H9 (cell line): ENCODE data around the gene PYGB. TPM values are rescaled to one million over a fixed set of nuclear protein-coding genes. Genes with fewer than 3 reads are reported as not detected.

ENCODE experiments used
- DNase-seq: peaks from one replicate; pipeline ENCODE4 v3.0.0-alpha.2; 2017
- H2AFZ ChIP-seq: one replicate; pipeline ENCODE4 v1.6.1; 2013; ENCODE audit warnings: mild to moderate bottlenecking, low read length, control low read depth, moderate library complexity
- H2AK5ac ChIP-seq: 2 replicates; pipeline ENCODE4 v1.6.1; 2013; ENCODE audit warnings: low read length, control low read depth, mixed read lengths; ENCODE audit not compliant: insufficient read length
- H2BK120ac ChIP-seq: one replicate; pipeline ENCODE4 v1.6.1; 2013; ENCODE audit warnings: low read depth, mild to moderate bottlenecking, low read length, control low read depth, inconsistent platforms; ENCODE audit not compliant: poor library complexity, severe bottlenecking
- H2BK12ac ChIP-seq: 2 replicates; pipeline ENCODE4 v1.6.1; 2013; ENCODE audit warnings: low read length, control low read depth, mixed read lengths, low read depth; ENCODE audit not compliant: insufficient read length
- H2BK15ac ChIP-seq: 2 replicates; pipeline ENCODE4 v1.6.1; 2013; ENCODE audit warnings: low read depth, low read length, control low read depth
- H2BK20ac ChIP-seq: one replicate; pipeline ENCODE4 v1.6.1; 2013; ENCODE audit warnings: low read depth, mild to moderate bottlenecking, low read length, control low read depth, inconsistent platforms; ENCODE audit not compliant: poor library complexity, severe bottlenecking
- H2BK5ac ChIP-seq: 2 replicates; pipeline ENCODE4 v1.6.1; 2013; ENCODE audit warnings: low read length, control low read depth, mixed read lengths; ENCODE audit not compliant: insufficient read length
- H3K14ac ChIP-seq: 2 replicates; pipeline ENCODE4 v1.6.1; 2013; ENCODE audit warnings: low read length, control low read depth; ENCODE audit not compliant: insufficient read depth
- H3K18ac ChIP-seq: 2 replicates; pipeline ENCODE4 v1.6.1; 2013; ENCODE audit warnings: low read depth, mild to moderate bottlenecking, mixed read lengths, low read length, control low read depth; ENCODE audit not compliant: insufficient read length
- H3K23ac ChIP-seq: 2 replicates; pipeline ENCODE4 v1.6.1; 2013; ENCODE audit warnings: low read length, control low read depth, mixed read lengths, low read depth; ENCODE audit not compliant: insufficient read length
- H3K23me2 ChIP-seq: 2 replicates; pipeline ENCODE4 v1.6.1; 2013; ENCODE audit warnings: low read depth, mild to moderate bottlenecking, mixed read lengths, low read length, control low read depth; ENCODE audit not compliant: insufficient read length, poor library complexity, severe bottlenecking
- H3K27ac ChIP-seq: 2 replicates; pipeline ENCODE4 v1.5.1; 2013; ENCODE audit warnings: low read length, control low read depth, mixed read lengths, low read depth; ENCODE audit not compliant: insufficient read length
- H3K27me3 ChIP-seq: 2 replicates; pipeline ENCODE4 v1.6.1; 2013; ENCODE audit warnings: low read length, control low read depth, inconsistent platforms; ENCODE audit not compliant: insufficient read depth
- H3K4ac ChIP-seq: 2 replicates; pipeline ENCODE4 v1.6.1; 2013; ENCODE audit warnings: low read depth, mild to moderate bottlenecking, control low read depth, inconsistent platforms, low read length, moderate library complexity
- H3K4me1 ChIP-seq: 2 replicates; pipeline ENCODE4 v1.6.1; 2013; ENCODE audit warnings: low read length, control low read depth, inconsistent platforms; ENCODE audit not compliant: insufficient read depth
- H3K4me2 ChIP-seq: 2 replicates; pipeline ENCODE4 v1.6.1; 2013; ENCODE audit warnings: low read length, control low read depth, mixed read lengths; ENCODE audit not compliant: insufficient read length, insufficient read depth
- H3K56ac ChIP-seq: 2 replicates; pipeline ENCODE4 v1.6.1; 2013; ENCODE audit warnings: low read depth, mild to moderate bottlenecking, mixed read lengths, low read length, control low read depth; ENCODE audit not compliant: insufficient read length
- H3K79me1 ChIP-seq: 2 replicates; pipeline ENCODE4 v1.6.1; 2013; ENCODE audit warnings: low read depth, mild to moderate bottlenecking, moderate library complexity, low read length, control low read depth, inconsistent platforms; ENCODE audit not compliant: insufficient read depth, poor library complexity, severe bottlenecking
- H3K79me2 ChIP-seq: 2 replicates; pipeline ENCODE4 v1.6.1; 2013; ENCODE audit warnings: low read length, control low read depth, inconsistent platforms; ENCODE audit not compliant: insufficient read depth
- H3K9ac ChIP-seq: 2 replicates; pipeline ENCODE4 v1.6.1; 2013; ENCODE audit warnings: low read length, control low read depth, mixed read lengths; ENCODE audit not compliant: insufficient read length; ENCODE audit errors: extremely low read depth
- H3K9me3 ChIP-seq: one replicate; pipeline ENCODE4 v1.6.1; 2013; ENCODE audit warnings: low read depth, low read length, inconsistent platforms; ENCODE audit not compliant: control insufficient read depth
- H3T11ph ChIP-seq: one replicate; pipeline ENCODE4 v1.6.1; 2013; ENCODE audit warnings: mild to moderate bottlenecking, low read length, control low read depth, inconsistent platforms
- H4K20me1 ChIP-seq: one replicate; pipeline ENCODE4 v1.6.1; 2013; ENCODE audit not compliant: control insufficient read depth, insufficient read length, insufficient read depth
- H4K5ac ChIP-seq: 2 replicates; pipeline ENCODE4 v1.6.1; 2013; ENCODE audit warnings: low read depth, mild to moderate bottlenecking, mixed read lengths, low read length, control low read depth; ENCODE audit not compliant: insufficient read length
- H4K8ac ChIP-seq: replicated peaks from 2 replicates; pipeline ENCODE4 v1.6.1; 2013; ENCODE audit warnings: low read length, control low read depth, mixed read lengths, low read depth; ENCODE audit not compliant: insufficient read length
- H4K91ac ChIP-seq: 2 replicates; pipeline ENCODE4 v1.6.1; 2013; ENCODE audit warnings: low read depth, mild to moderate bottlenecking, moderate library complexity, mixed read lengths, low read length, control low read depth; ENCODE audit not compliant: insufficient read length
- H3K27ac Mint-ChIP-seq, 3 experiments: 2 replicates in 2 of 3; 3 replicates in 1 of 3; pipeline ENCODE4 v1.8.0; 2020 to 2021; ENCODE audit warnings: mixed read lengths in 3 of 3, mild to moderate bottlenecking in 1 of 3, moderate library complexity in 1 of 3
- H3K27me3 Mint-ChIP-seq: 2 replicates; pipeline ENCODE4 v1.8.0; 2021; ENCODE audit warnings: low read depth, mild to moderate bottlenecking, moderate library complexity, mixed read lengths
- H3K36me3 Mint-ChIP-seq, 3 experiments: 2 replicates in 2 of 3; 3 replicates in 1 of 3; pipeline ENCODE4 v1.8.0; 2020 to 2021; ENCODE audit warnings: low read depth in 3 of 3, mixed read lengths in 3 of 3; ENCODE audit not compliant: insufficient read depth in 1 of 3
- H3K4me1 Mint-ChIP-seq, 2 experiments: 2 replicates each; pipeline ENCODE4 v1.8.0; 2020; ENCODE audit warnings: mixed read lengths in 2 of 2
- H3K4me3 Mint-ChIP-seq, 2 experiments: 2 replicates in 1 of 2; 3 replicates in 1 of 2; pipeline ENCODE4 v1.8.0; 2020 to 2021; ENCODE audit warnings: mild to moderate bottlenecking in 2 of 2, mixed read lengths in 2 of 2, moderate library complexity in 1 of 2
- H3K9me3 Mint-ChIP-seq, 2 experiments: 2 replicates in 1 of 2; 3 replicates in 1 of 2; pipeline ENCODE4 v1.8.0; 2020; ENCODE audit warnings: mild to moderate bottlenecking in 2 of 2, mixed read lengths in 2 of 2, moderate library complexity in 1 of 2
- CTCF ChIP-seq: fragments of 200-600 bp; sonication (generic); conservative IDR thresholded peaks from 3 replicates; pipeline ENCODE4 v1.8.0; 2021; ENCODE audit warnings: antibody characterized with exemption, mild to moderate bottlenecking
- WGBS: extraction: QIAGEN DNeasy Blood & Tissue Kit; methylation state at CpG from one replicate; pipeline ENCODE4 v1.1.7; 2013; ENCODE audit warnings: missing lambda C conversion rate, low lambda C conversion rate, mixed read lengths; ENCODE audit not compliant: insufficient read length; ENCODE audit errors: extremely low coverage; 5-methylcytosine and 5-hydroxymethylcytosine counted together
- total RNA-seq: library from RNA; stranded (reverse); gene quantifications from 2 replicates; pipeline ENCODE4 v1.2.1, GENCODE V29; 2021

Gene PYGB
- total RNA-seq, 1 experiment from 2014 or later, result 46.9 TPM

GRCh38 chr20:25244976-25245375, 2.9 kb upstream of the PYGB start:
- H3K79me1 ChIP-seq, result no peaks in the 10 kb centered on the region
- H2BK5ac ChIP-seq, result no peak overlapping the region
- H3K23me2 ChIP-seq, result peaks cover 6% of the 10 kb centered on the region
- H3K56ac ChIP-seq, result no peak overlapping the region
- Mint-ChIP-seq H3K9me3 (peaks cover 2 to 6% of the 10 kb centered on the region in 2 experiments; a peak in 3 of 5 replicates), H3K27me3 (peaks cover 14% of the 10 kb centered on the region), H3K27ac (no peak overlapping the region; a peak in 1 of 7 replicates), H3K36me3 (peaks cover 0 to 6% (median 0%) of the 10 kb centered on the region in 3 experiments; a peak in 1 of 7 replicates), H3K4me3 (no peak overlapping the region), H3K4me1 (peaks cover 43 to 47% of the 10 kb centered on the region in 2 experiments)
- no peak overlapping the region for H3K9ac ChIP-seq
- no peak overlapping the region for H3K23ac ChIP-seq
- H3K14ac ChIP-seq, result no peak overlapping the region
- no peak overlapping the region for H2BK120ac ChIP-seq
- H4K91ac ChIP-seq, result no peak overlapping the region
- no peak overlapping the region for H4K5ac ChIP-seq
- WGBS, result no CpG with 5 or more reads among the region's 5 CpGs
- no peak for TF ChIP-seq CTCF
- H2AFZ ChIP-seq, result no peak overlapping the region
- no peaks in the 10 kb centered on the region for H4K20me1 ChIP-seq
- no peak overlapping the region for H2AK5ac ChIP-seq
- H2BK15ac ChIP-seq, result no peak overlapping the region
- DNase-seq, result no peak
- H4K8ac ChIP-seq, result no peak overlapping the region
- no peak overlapping the region for H3K4ac ChIP-seq
- H2BK12ac ChIP-seq, result no peak overlapping the region
- H3K27me3 ChIP-seq, result no peaks in the 10 kb centered on the region; the same call in 1 of the 2 replicates
- H3K27ac ChIP-seq, result no peak overlapping the region
- no peak overlapping the region for H3T11ph ChIP-seq
- no peak overlapping the region for H2BK20ac ChIP-seq
- H3K9me3 ChIP-seq, result no peaks in the 10 kb centered on the region
- H3K18ac ChIP-seq, result no peak overlapping the region
- H3K79me2 ChIP-seq, result peaks cover under 1% of the 10 kb centered on the region; the same call in 1 of the 2 replicates
- H3K4me1 ChIP-seq, result no peaks in the 10 kb centered on the region
- no peak overlapping the region for H3K4me2 ChIP-seq
